Cardiac septum (tissue), 1 donor: ENCODE data around the gene DNAH11. TPM values are rescaled to one million over a fixed set of nuclear protein-coding genes. Genes with fewer than 3 reads are reported as not detected.
"Not testable (repeated sequence)": the region's sequence is repeated elsewhere in the genome, so short reads cannot be mapped to it uniquely, and the experiment has no call there.

Source experiments
- DNase-seq: peaks from one replicate; pipeline ENCODE4 v3.0.0-alpha.2; 2020; ENCODE audit warnings: low spot score
- intact Hi-C: fragments of 100-400 bp; cut with DNase I; formaldehyde crosslinking; loops from one replicate; pipeline ENCODE4 v1.14.0; 2022
- total RNA-seq: library from RNA; stranded (reverse); fragmentation: NEBNext Ultra II Directional; extraction: Animal tissue kit (Norgen Biotek cat#: 25700); gene quantifications from one replicate; pipeline ENCODE4 v1.2.1, GENCODE V29; 2021
- donor health status: DM: no; HTN: no; CAD: no.

DNAH11 gene
- total RNA-seq, 1 donor from 2014 or later: 0.51 TPM

DNA sequence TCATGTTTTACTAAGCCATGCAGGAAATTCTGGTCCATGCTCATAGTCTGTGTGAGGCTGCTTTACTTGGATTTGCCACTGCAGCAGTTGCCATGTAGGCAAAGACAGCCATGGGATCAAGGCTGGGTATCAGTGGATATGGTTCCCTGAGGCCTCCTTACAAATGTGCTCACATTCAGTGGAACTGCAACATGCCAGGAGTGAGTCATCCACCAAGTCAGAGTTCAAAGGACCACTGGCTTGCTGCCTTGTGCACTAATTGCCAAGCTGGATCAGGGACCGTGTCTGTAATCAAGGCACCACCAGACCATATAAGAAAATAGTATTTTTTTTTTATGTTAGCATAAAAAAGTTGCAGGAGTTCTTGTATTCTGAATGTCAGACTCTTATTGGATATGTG lies 301.9 kb downstream of the DNAH11 start:
- no peak for DNase-seq
- intact Hi-C loops: no loop called here

DNA sequence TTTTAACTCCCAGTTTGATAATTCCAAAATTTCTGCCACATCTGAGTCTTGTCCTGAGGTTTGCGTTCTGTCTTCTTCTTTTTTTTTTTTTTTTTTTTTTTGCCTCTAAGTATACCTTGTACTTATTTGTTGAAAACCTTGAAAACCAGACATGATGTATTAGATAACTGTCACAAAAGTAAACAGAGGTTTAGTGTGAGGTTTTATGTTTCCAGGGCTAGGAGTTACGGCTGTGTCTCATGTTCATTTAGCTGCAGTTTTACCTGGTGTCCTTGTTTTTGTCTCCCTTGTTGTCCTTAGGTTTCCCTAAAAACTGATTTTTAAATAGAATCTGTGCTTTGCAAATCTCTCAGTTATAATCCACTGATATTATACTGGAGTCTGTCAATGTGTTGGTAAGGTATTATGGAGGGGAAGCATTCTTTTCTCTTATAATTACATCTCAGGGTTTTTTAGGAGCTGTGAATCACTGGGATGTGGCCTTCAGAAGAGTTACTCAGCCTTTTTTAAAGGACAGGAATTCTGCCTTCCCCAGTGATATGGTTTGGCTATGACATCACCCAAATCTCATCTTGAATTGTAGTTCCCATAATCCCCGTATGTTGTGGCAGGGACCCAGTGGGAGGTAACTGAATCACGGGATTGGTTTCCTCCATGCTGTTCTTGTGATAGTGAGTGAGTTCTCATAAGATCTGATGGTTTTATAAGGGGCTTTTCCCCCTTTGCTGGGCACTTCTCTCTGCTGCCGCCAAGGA lies 307.9 kb downstream of the DNAH11 start:
- intact Hi-C loops: no loop called here
- DNase-seq: no peak

DNA sequence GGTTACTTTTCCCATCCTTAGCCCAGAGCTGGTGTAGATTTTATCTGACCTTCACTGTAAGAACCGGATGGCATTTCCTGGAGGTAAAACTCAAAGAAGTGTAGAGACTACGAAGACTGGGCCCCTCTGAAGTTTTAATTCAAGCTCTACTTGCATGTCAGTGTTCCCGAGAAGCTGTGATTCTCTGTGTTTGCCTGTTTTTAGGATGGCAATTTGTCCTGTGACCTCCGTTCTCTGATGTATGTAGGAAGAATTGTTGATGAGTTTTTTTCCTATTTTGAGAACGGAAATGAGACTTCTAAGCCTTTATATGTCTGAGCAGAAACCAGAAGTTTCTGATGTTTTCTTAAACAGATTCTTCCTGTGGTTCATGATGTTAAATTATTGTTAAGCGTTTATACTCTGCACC lies 308.7 kb downstream of the DNAH11 start:
- DNase-seq: no peak
- intact Hi-C loops: no loop called here

DNA sequence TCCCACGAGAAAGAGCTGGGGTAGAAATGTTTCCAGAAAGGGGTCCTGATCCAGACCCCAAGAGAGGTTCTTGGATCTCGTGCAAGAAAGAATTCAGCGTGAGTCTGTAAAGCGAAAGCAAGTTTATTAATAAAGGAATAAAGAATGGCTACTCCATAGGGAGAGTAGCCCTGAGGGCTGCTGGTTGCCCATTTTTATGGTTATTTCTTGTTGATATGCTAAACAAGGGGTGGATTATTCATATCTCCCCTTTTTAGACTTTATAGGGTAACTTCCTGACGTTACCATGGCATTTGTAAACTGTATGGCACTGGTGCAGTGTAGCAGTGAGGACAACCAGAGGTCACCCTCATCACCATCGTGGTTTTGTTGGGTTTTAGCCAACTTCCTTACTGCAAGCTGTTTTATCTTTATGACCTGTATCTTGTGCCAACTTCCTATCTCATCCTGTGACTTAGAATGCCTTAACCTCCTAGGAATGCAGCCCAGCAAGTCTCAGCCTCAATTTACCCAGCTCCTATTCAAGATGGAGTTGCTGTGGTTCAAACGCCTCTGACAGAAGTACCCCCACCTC lies 322.9 kb downstream of the DNAH11 start:
- DNase-seq, intact Hi-C loops: not testable (repeated sequence)

DNA sequence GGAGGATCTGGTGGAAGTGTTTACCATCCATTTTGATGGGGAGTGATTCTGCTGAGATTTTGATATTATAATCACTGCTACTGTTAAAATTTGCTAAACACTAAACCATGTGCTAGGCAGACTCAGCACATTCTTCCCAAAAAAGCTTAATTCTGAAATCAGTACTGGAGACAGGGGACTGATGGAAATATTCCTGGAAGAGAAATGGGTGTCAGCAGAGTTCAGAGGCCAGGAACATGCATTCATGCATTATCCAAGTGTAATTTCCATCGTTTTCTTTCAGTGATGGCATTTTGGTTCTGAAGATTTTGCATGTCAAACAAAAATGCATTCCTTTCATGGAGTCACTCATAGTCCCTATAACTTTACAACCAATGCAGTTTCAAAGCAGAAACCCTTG lies 323.9 kb downstream of the DNAH11 start:
- intact Hi-C loops: no loop called here
- no peak for DNase-seq

DNA sequence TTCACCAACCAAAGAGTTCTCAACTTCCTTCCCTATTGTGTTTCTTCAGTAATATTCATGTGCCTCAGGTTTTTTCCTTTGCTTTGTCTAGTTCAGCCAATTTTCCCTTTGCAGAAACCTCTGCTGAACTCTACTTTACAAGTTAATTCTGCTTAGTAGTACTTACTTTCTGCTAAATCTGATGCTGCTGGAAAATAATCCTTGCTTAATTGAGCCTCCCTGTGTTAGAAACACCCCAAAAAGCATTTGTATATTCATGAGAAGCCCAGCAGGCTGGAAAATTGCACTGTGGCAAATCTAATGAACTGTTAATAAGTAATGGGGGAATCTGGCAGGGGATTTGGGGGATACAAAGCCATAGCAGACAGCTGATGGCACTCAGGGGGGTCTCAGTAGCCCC lies 324.4 kb downstream of the DNAH11 start:
- DNase-seq: no peak
- intact Hi-C loops: no loop called here

DNA sequence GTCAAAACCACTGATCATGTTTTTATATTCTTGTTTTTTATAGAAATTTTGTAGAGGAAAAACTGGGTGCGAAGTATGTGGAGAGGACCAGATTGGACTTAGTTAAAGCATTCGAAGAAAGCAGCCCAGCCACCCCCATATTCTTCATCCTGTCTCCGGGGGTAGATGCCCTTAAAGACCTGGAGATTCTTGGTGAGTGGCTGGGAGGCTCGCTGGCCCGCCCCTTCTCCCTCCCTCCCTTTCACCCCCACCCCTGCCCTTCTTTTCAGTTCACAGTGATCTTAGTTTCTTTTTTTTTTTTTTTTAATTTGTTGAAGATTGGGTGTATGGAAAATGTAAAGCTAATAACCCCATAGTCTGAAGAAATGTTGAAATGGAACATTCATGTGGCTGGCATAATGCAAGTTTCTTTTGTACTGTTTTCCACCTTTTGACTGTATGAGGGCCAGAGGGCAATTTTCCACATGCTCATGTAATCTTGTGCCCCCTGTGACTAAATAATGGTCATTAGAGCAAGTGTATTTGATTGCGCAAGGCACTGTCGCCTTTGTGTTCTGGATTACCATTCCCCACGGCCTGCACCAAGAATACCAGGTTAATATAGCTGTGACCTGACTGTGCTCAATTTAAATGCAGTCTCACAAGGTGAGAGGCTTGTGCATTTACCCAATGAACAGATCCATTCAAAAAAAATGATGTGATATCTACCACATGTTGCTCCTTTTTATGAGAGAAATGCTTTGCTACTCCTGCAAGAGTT lies 325.2 kb downstream of the DNAH11 start:
- intact Hi-C loops: no loop called here
- no peak for DNase-seq

DNA sequence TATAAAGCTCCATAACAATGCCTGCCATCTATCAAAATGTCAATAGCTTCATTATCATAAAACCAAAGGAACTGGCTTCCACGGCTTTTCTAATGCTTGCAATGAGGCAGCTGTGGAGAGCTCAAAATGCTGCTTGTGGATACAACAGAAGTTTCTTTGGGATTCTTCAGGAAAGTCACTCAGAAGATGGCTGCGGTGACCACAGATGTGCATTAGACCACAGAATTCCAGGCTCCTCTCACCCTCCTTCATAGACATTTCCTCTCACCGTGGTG lies 325.7 kb downstream of the DNAH11 start:
- no peak for DNase-seq
- intact Hi-C loops: no loop called here

DNA sequence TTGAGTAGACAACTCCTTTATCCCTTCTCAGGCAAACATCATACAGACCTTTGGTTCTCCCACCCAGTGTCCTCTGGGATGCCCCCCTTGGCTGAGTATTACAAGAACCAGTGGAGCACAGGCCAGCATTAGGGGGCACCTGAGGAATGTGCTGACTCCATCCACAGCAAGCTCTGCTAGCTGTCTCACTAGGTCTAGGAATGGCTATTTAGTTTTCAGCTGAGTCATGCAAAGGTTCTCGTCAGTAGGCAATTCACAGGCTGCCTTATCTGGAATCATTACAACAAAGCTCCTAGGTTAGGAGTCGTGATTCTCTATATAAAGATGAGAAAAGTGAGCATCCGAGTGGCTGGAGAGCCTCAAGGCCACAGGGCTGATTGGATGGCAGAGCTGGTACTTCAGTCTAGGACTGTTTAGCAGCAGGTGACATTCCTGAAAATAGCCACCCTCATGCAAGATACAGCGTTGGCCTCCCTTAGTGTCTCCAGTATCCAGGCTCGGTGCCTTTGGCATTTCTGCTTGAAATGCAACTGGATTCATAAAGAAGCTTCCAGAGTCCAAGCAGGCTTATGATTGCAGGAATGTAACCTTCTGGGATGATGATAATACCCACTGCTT lies 327.1 kb downstream of the DNAH11 start:
- intact Hi-C loops: no loop called here
- DNase-seq: no peak

DNA sequence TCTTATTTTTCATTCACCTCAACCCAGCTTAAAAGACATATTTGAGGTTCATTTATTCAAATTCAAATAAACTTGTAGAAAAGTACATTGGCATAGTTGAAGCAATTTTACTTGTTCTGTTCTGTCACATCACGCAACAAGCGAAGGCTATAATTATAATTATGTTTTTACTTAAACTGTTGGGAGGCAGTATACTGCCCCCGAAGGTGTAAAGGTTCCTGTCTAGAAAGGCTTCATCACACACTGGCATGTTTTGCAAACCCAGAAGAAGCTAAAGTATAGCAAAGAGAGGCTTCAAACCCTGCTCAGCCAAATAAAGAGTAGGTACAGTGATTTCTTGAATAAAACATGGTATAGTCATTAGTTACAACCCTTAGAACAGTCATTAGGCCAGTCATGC lies 340.2 kb downstream of the DNAH11 start:
- no peak for DNase-seq
- intact Hi-C loops: no loop called here

DNA sequence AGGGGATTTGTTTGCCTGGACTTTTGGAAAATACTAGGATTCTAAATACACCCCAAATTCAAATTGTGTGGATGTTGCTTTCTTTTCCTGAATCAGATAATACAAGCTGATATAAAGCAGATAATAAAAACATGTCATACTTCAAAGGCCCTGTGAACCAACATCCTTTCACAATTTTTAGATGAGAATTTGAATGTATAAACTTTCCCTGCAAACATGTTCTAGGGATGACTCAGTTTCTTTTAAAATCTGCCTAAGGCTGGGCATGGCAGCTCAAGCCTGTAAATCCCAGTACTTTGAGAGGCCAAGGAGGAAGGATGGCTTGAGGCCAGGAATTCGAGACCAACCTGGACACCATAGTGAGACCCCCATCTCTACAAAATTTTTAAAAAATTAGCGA lies 340.7 kb downstream of the DNAH11 start:
- intact Hi-C loops, DNase-seq: not testable (repeated sequence)

DNA sequence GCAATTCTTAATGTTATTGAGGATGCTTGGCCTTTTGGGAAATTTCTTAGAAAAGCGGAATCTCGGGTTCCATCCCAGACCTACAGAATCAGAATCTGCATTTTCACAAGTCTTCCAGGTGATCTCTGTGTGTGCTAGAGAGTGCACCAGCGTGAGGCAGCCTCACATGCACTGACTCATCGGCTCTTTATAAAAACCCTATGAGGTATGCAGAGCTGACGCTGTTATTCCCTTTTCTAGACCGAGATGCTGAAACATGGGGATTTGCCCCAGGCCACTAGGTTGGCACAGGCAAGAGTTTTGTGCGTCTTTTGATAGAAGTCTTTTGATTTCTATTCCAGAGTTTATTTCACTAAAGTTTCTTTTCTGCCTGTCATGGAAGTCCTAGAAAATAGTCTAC lies 341.7 kb downstream of the DNAH11 start:
- no peak for DNase-seq
- intact Hi-C loops: no loop called here

DNA sequence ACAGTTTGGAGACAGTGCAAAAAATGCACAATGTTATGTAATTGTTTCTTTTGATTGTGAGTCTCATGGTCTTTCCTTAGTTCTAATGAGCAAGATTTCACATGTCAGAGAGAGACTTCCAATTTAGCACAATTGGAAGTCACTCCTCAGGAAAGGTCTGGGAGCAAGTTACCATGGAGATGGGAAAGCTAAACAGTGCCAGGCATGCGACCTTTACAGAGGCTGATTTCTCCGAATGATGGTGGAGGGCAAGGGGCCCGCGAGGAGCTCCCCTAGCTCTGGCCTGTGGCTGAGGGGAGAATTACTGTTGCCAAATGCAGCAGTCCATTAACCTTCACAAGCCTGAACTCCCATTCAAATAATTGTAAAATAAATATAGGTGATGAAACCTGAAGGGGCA lies 343.6 kb downstream of the DNAH11 start:
- intact Hi-C loops: no loop called here
- DNase-seq: no peak

DNA sequence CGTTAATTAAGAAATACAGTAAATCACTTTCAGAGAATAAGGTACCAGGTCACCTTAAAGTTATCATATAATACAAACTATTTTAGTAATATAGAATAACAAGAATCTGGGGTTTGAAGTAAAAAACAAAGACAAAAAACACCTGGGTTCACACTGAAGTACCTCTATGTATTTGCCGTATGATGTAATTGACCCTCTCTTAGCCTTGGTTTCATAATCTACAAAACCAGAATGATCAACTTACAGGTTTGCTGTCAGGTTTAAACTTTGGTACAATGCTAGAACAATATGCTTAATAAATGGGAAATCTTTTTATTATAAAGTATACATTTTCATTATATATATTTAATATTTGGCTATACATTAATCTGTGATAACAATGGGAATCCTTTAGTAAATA lies 344.5 kb downstream of the DNAH11 start:
- no peak for DNase-seq
- intact Hi-C loops: no loop called here

DNA sequence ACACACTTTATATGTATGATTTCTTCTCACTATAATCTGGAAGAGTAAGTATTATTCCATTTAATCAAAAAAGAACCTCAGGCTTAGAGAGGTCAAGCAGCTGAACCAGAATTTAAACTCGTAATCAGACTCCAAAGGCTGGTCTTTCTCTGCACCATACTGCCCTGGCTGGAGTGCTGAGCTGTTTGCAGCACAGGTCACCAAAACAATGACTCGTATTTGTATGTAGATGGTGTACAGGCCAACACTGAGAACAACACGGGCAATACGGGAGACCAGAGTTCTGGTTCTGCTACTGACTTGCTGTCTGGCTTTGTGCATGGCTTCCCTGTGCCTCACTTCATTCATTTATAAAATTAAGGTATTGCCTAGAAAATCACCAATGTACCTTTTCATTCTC lies 344.9 kb downstream of the DNAH11 start:
- intact Hi-C loops: no loop called here
- no peak for DNase-seq

DNA sequence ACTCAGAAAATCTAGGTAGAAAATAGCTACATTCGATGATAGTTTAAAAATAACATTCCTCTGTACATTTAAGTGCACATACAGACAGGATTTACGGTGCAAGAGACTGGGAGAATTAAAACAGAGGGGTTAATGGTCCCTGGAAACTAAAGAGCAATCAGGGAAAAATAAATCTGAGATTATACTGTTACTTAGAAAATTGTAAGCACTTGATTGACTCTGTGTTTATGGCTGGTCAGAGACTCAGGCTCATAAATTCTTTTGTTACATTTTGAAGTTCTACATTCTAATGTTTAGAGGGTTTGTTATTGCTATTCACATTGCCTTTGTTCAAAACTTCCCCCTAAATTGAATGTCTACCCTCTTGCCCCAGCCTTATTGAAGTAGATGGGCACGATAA lies 348.5 kb downstream of the DNAH11 start:
- no peak for DNase-seq
- intact Hi-C loops: no loop called here

DNA sequence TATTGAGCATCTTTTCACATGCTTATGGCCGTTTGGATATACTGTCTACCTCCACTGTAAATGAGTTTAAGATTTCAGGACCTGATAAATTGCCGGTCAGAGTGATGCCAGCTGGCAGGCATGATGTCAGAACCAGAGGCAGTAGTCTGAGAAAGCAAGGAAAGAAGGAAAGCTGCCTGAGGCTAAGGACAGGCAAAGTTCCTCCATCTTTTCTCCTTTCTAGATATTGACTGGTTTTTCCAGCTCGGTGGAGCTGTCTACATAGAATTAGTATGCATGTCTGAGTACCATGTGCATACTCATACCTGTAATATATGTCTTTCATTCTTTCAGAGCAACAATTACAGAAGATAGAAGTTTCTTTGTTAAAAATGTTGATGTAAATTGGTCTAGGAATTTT lies 350.6 kb downstream of the DNAH11 start:
- intact Hi-C loops: no loop called here
- no peak for DNase-seq

DNA sequence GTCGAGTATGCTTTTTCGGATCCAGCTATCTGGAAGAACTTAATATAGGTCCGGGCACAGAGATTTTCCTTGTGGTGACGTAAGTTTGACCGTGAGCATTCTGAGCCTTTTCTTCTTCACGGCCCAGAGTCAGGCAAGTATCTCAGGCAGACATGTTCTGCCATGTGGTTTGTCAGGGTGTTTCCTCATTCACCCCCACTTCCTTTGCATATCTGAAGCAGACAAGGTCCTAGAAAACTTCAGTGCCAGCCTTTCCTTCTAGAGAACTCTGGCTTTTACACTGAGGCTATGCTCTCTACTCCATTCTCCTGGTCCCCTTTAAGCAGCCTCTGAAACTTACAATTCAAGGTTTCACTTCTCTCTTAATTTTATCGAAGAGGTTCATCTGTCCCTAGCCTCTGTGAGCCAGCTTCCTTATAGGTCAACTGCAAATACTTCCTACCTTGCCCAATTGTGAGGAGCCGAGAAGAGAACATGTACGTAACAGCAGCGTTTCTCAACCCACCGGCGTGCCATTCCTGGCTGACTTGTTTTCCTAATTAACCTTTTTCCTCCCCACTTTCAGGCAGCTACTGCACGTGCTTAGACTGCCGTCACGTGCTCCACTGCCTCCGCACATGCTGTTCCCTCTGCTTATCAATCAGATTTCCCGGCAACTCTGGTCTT lies 355.6 kb downstream of the DNAH11 start:
- DNase-seq: peak; percentile 76
- intact Hi-C loops: no loop called here

DNA sequence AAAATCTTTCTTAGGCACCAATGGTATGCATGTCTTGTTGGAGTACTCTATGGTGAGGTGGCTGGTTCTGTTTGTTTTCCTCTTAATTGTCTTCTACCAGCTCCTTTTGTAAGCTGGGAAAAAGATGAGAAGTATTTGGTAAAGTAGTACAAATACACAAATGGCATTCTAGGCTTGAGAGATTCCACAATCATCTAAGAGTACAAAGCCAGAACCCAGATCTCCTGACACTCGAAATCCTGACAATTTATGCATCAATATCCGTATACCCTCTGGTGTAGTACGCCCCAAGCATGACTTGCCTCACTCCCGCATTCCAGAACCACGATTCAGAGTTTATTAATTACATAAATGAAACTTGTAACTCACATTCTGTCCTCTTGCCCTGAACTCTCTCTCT lies 359.4 kb downstream of the DNAH11 start:
- DNase-seq: no peak
- intact Hi-C loops: no loop called here

DNA sequence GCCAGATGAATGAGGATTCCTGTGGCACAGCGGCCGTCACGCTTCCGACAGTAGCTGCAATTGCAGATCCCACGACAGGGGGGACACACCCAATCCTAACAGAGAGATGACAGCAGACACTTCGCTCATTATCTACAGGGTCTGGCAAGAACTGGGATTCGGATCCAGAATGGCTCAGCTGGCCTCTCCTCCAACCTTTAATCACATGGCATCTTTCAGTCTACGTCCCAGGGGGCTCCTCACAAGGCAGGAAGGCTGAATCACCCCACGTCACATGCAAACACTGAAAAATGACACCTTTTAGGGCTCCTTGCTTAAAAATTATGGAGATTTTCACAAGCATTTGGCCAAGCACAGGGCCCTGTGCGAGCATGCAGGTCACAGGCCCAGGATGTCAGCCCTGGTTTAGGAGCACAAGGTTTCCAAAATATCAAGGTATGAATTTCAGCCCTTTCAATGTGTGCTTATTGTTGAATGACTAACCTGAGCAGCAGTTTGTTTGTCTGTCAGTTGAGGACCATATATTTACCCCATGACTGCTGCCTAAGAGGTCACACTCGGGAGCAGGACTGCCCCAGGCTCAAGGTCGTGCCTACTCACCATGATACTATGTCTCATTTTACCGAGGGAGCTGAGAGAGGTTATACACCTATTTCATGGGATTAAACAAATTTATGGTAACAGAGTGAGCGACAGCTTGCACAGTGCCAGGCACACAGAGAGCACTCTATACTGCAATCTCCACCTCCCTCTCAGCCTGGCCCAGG lies 360.4 kb downstream of the DNAH11 start:
- DNase-seq: no peak
- intact Hi-C loops: no loop called here
